Right ventricle myocardium inferior (tissue), 1 donor: ENCODE data around the gene ATP11A. TPM values are rescaled to one million over a fixed set of nuclear protein-coding genes. Genes with fewer than 3 reads are reported as not detected.

ENCODE experiments used
- ATAC-seq: fragments of 200-7000 bp; cut with Tn5 transposase; one replicate; pipeline ENCODE4 v1.9.1; 2020; ENCODE audit warnings: mild to moderate bottlenecking, moderate library complexity
- DNase-seq: peaks from one replicate; pipeline ENCODE4 v3.0.0; 2021; ENCODE audit errors: missing footprints
- intact Hi-C: fragments of 100-400 bp; cut with DNase I; formaldehyde crosslinking; loops from one replicate; pipeline ENCODE4 v1.11.0; 2022
- total RNA-seq: library from RNA; stranded (reverse); fragmentation: NEBNext Ultra II Directional; extraction: Animal tissue kit (Norgen Biotek cat#: 25700); gene quantifications from one replicate; pipeline ENCODE4 v1.2.1, GENCODE V29; 2021
- donor health status: DM: no; HTN: yes; CAD: no; lungs with severe emphysema.

The ATP11A gene
- total RNA-seq, 1 donor from 2014 or later = 89.9 TPM

GRCh38 chr13:112715715-112716460 is 26.1 kb downstream of the ATP11A start:
- ATAC-seq (no peak), DNase-seq (no peak)
- intact Hi-C loops = no loop called here

DNA sequence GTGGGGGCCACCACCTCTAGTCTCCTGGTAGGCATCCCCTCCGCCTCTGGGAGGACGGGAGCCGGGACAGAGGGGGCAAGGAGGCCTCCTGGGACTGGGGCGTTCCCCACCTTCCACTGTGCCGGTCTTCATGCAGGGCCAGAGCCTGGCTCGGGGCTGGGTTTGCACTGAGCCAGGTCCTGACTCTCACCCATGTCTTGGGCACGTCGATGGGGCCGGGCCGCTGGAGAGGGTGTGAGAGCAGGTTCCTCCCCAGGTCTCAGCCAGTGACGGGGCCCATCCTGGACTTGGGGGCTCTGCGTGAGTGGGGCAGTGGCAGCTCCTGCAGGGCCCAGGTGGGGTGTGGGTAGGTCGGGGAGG is 26.6 kb downstream of the ATP11A start:
- peak; percentile 74 for DNase-seq
- ATAC-seq = no peak
- intact Hi-C loops = no loop called here

GRCh38 chr13:112716841-112717520 is 27.1 kb downstream of the ATP11A start:
- intact Hi-C loops = no loop called here
- DNase-seq = no peak
- ATAC-seq = no peak

DNA sequence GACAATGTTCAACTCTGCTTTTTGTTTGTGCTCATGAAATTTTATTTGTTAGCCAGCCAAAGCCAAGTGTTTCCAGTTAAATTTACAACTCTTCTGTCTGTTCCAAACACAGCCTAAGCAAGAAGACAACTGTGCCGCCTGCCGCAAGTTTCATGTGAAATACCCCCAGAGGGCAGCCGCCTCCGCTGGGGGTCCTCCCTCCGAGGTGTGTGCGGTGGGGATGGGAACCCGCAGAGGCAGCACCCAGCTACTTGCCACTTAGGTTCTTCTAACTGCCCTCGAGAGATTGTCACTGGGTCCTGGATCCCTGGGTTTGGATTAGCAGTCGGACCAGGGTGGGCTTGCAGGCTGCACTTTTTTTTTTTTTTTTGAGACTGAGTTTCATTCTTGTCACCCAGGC is 28.5 kb downstream of the ATP11A start:
- intact Hi-C loops = no loop called here
- no peak for DNase-seq
- no peak for ATAC-seq

GRCh38 chr13:112719016-112719415 is 29.2 kb downstream of the ATP11A start:
- DNase-seq (no peak), ATAC-seq (no peak)
- intact Hi-C loops = no loop called here

DNA sequence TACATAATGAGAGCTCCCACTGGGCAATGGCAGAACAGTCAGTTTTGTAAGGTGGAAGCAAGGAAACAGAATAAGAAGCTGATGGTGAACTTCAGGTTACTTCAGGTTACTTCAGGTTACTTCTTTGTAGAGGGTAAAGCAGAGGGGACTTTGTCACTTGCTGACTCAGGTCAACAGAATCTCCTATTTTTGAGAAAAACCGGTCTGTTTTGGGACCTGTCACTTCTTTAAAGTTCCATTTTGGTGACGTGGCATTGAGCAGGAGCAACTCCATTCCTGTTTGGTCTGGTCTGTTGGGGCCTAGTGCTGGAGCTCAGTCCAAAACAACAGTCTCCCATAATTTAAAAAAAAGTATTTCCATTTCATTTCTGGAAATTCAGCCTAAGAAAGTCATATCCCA is 29.7 kb downstream of the ATP11A start:
- DNase-seq = no peak
- intact Hi-C loops = no loop called here
- ATAC-seq = no peak

- ATAC-seq (no peak), DNase-seq (no peak)
- intact Hi-C loops = no loop called here
Observed at GRCh38 chr13:112720251-112720650, 30.4 kb downstream of the ATP11A start.

GRCh38 chr13:112720814-112721197 is 31.0 kb downstream of the ATP11A start:
- no peak for ATAC-seq
- intact Hi-C loops = no loop called here
- DNase-seq = no peak

GRCh38 chr13:112721198-112722104 is 31.6 kb downstream of the ATP11A start:
- intact Hi-C loops = no loop called here
- ATAC-seq = no peak
- no peak for DNase-seq

- ATAC-seq (peak; percentile 58), DNase-seq (no peak)
- intact Hi-C loops = no loop called here
Observed at GRCh38 chr13:112722433-112723263, 32.8 kb downstream of the ATP11A start.

- DNase-seq (no peak), ATAC-seq (no peak)
- intact Hi-C loops = no loop called here
Observed at GRCh38 chr13:112723771-112724170, 33.9 kb downstream of the ATP11A start.

DNA sequence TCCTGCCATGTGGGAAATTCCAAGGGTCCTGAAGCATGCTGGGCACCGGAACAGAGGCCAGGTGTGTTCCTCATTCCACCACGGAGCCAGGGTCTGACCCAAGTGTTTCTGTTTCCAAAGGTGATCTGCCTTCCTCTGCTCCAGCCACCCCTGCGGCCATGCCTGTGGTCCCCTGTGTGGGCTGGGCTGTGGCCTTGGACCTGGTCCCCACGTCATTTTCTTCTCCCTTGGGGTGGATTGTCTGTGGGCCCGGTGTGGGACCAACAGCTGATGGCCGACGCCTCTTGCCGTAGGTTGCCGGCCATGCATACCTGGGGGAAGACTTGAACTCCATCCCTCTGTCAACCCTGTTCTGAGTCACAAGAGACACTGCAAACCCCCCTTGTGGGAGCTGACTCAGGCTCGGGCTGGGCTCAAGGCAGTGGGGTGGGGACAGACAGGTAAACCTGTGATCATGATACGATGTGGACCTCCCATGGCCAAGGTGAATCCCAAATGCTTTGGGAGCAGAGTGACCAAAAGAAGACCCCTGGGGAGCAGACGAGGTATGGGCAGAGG is 35.0 kb downstream of the ATP11A start:
- ATAC-seq (no peak), DNase-seq (no peak)
- intact Hi-C loops = no loop called here

- DNase-seq (no peak), ATAC-seq (peak; percentile 31)
- intact Hi-C loops = no loop called here
Observed at GRCh38 chr13:112725346-112726015, 35.6 kb downstream of the ATP11A start.

DNA sequence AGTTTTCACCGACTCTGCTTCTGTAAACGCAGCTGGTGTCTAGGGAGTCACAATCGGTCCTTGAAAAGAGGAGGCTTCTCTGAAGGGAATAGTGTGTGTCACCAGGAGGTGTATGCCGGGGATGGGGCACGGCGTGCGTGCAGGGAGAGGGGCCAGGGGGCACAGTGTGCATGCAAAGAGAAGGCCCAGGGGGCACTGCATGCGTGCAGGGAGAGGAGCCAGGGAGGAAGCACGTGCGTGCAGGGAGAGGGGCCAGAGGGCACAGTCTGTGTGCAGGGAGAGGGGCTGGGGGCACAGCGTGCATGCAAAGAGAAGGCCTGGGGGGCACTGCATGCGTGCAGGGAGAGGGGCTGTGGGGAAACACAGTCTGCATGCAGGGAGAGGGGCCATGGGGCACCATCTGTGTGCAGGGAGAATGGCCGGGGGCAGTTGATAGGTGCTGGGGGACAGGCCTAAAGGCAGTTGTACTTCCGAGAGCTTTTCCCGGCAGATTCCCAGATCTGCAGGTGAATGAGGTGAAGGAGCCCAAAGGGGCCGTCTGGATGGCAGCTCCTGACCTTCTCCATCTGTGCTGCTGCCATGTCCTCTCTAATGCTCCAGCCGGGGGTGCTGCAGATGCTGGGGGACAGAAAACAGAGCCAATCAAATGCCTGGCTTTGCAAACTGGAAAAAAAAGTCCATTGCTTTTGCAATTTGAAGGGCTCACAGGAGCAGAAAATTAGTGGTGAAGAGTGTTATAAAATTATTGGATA is 36.4 kb downstream of the ATP11A start:
- intact Hi-C loops = no loop called here
- DNase-seq (no peak), ATAC-seq (no peak)

DNA sequence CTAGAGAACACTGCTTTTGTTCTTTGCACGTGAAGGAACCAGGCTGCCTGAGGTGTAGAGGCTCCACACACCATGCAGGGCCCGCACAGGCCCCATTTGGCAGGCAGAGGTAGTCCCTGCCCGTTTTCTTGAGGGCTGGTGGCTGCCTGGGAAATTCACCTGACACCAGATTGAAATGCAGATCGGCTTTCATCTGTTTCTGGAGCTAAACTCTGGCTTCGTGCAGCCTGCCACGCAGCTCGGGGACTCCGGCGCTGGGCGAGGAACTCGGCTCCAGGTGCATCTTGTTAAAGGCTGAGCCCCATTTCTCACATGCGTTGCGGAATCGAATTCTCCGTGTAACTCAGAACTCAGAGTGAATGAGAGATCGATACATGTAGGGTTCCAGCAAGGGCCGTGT is 37.7 kb downstream of the ATP11A start:
- ATAC-seq (no peak), DNase-seq (no peak)
- intact Hi-C loops = no loop called here

DNA sequence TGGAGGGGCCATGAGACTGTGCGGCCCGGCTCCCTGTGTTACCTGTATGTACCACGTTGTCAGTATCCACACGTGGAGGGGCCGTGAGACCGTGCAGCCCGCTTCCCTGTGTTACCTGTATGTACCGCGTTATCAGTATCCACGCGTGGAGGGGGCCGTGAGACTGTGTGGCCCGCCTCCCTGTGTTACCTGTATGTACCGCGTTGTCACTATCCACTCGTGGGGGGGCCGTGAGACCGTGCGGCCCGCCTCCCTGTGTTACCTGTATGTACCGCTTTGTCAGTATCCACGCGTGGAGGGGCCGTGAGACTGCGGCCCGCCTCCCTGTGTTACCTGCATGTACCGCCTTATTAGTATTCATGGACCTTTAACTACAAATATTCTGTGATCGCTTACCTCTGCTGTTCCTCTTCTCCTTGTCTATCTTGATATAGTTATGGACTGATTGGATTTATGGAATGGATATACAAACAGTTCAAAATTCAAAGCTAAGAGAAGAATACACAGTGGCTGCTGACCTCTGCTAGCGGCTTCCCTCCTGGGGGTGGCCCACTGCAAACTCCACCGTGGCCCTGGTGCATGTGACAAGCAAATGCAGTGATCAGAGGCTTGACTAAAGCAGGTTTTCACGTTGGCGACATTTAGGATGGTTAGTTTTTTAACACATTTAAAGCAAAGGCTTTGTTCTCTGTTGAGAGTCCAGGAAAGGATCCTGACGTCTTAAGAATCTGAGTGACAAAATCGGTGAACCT is 38.7 kb downstream of the ATP11A start:
- intact Hi-C loops = loop anchor here (2.0 kb wide), 1 partner anchor 36 kb away; no protein-coding TSS in a partner anchor
- DNase-seq (no peak), ATAC-seq (no peak)

GRCh38 chr13:112729408-112729807 is 39.6 kb downstream of the ATP11A start:
- DNase-seq (no peak), ATAC-seq (peak; percentile 87)
- intact Hi-C loops = loop anchor here (2.0 kb wide), 1 partner anchor 37 kb away; no protein-coding TSS in a partner anchor
